Panc1 (cell line): Measurements from ENCODE around the gene CCM2. TPM values are rescaled to one million over a fixed set of nuclear protein-coding genes. Genes with fewer than 3 reads are reported as not detected.
A peak's percentile ranks its signal among the peaks of the same experiment; 100 is the strongest.

Experiments used
- ATAC-seq: fragments of 200-7000 bp; cut with Tn5 transposase; 2 replicates; pipeline ENCODE4 v1.9.1; 2020; ENCODE audit warnings: mild to moderate bottlenecking, moderate library complexity
- BruUV-seq: library from RNA; stranded (reverse); fragments of 400-500 nt; replicated peaks from 2 replicates; lab custom pipeline; 2021; lab: Mats Ljungman, UMichigan
- CTCF ChIA-PET: fragments of 300-600 bp; sonication (Branson Sonifier 250); formaldehyde crosslinking; loops from one replicate; lab custom pipeline; 2022; ENCODE audit warnings: antibody characterized with exemption; lab: Charles Lee
- POLR2A ChIA-PET: fragments of 300-600 bp; sonication (Branson Sonifier 250); formaldehyde crosslinking; loops from one replicate; lab custom pipeline; 2022; ENCODE audit warnings: antibody characterized with exemption; lab: Charles Lee
- DNase-seq: peaks from one replicate; pipeline ENCODE4 v3.0.0-alpha.2; 2010; ENCODE audit warnings: low read depth, low spot score
- H3K27ac ChIP-seq: 2 replicates; pipeline ENCODE4 v1.5.1; 2011; ENCODE audit warnings: mild to moderate bottlenecking, low read length, inconsistent platforms
- H3K27me3 ChIP-seq: fragments of 200-500 bp; sonication (Bioruptor generic); 2 replicates; pipeline ENCODE4 v1.6.0; 2014; ENCODE audit warnings: low read length, inconsistent platforms; ENCODE audit not compliant: control insufficient read depth, insufficient read depth
- H3K36me3 ChIP-seq: fragments of 200-500 bp; sonication (Bioruptor generic); 2 replicates; pipeline ENCODE4 v1.5.1; 2014; ENCODE audit warnings: inconsistent platforms, mild to moderate bottlenecking, low read length, moderate library complexity; ENCODE audit not compliant: control insufficient read depth, insufficient read depth
- H3K4me1 ChIP-seq: 2 replicates; pipeline ENCODE4 v1.5.1; 2011; ENCODE audit warnings: inconsistent platforms, mild to moderate bottlenecking, low read length, moderate library complexity; ENCODE audit not compliant: control insufficient read depth, insufficient read depth
- H3K4me3 ChIP-seq, 2 experiments: 2 replicates each; pipeline ENCODE4 v1.5.1; 2011 to 2012; ENCODE audit warnings: low read depth in 2 of 2, low read length in 2 of 2, mild to moderate bottlenecking in 2 of 2, inconsistent platforms in 1 of 2, moderate library complexity in 1 of 2
- H3K9me3 ChIP-seq: fragments of 200-500 bp; sonication (Bioruptor generic); 2 replicates; pipeline ENCODE4 v1.5.1; 2014; ENCODE audit warnings: low read depth, mild to moderate bottlenecking, inconsistent platforms, low read length, moderate library complexity; ENCODE audit not compliant: control insufficient read depth, insufficient read depth
- CTCF ChIP-seq: fragments of 450-650 bp; IDR thresholded peaks from 2 replicates; pipeline ENCODE4 v1.5.1; 2017; ENCODE audit warnings: mild to moderate bottlenecking
- POLR2AphosphoS5 ChIP-seq: IDR thresholded peaks from 2 replicates; pipeline ENCODE4 v1.6.1; 2012; ENCODE audit warnings: mild to moderate bottlenecking, low read depth, low read length, moderate library complexity
- REST ChIP-seq, 2 experiments: IDR thresholded peaks; 2 replicates each; pipeline ENCODE4 v1.6.1; 2011 to 2012; ENCODE audit warnings: low read depth in 2 of 2, control low read depth in 1 of 2, low read length in 1 of 2, mild to moderate bottlenecking in 1 of 2, moderate library complexity in 1 of 2; ENCODE audit not compliant: insufficient read depth in 1 of 2
- SIN3A ChIP-seq: IDR thresholded peaks from 2 replicates; pipeline ENCODE4 v1.6.1; 2012; ENCODE audit warnings: low read depth, mild to moderate bottlenecking, low read length, moderate library complexity, borderline replicate concordance; ENCODE audit not compliant: insufficient read depth
- TCF7L2 ChIP-seq: IDR thresholded peaks from 2 replicates; pipeline ENCODE4 v1.6.1; 2011; ENCODE audit warnings: mild to moderate bottlenecking, low read depth, low read length, inconsistent platforms
- in situ Hi-C: cut with HindIII; loops from 2 replicates; pipeline ENCODE4 v1.10.0; 2016; ENCODE audit warnings: low sequenced_read_pairs, low pct_unique_long_range_greater_than_20kb
- intact Hi-C: fragments of 100-400 bp; cut with micrococcal nuclease; formaldehyde crosslinking; loops from one replicate; pipeline ENCODE4 v1.10.0; 2022; ENCODE audit not compliant: unreplicated experiment
- total RNA-seq: library from RNA; stranded (reverse); gene quantifications from one replicate; pipeline ENCODE4 v1.2.1, GENCODE V29; 2021; ENCODE audit not compliant: unreplicated experiment

Gene CCM2
- total RNA-seq, 1 experiment from 2014 or later: 97.1 TPM

GRCh38 chr7:44987457-44987856, 12.5 kb upstream of the CCM2 start:
- H3K36me3 ChIP-seq: peaks cover 35% of the 10 kb centered on the region
- POLR2A ChIA-PET: interaction anchor here (0.7 kb wide), 1 partner anchor 108 kb away, joined by 5 read pairs; no protein-coding TSS in a partner anchor
- no peak for ATAC-seq
- no peak for DNase-seq
- in situ Hi-C loops: no loop called here
- peak overlapping the region; percentile 82 to 84 for H3K4me3 ChIP-seq
- no peaks in the 10 kb centered on the region for H3K27me3 ChIP-seq
- peak overlapping the region; percentile 96 for H3K27ac ChIP-seq
- H3K4me1 ChIP-seq: peaks cover 27% of the 10 kb centered on the region
- TF ChIP-seq TCF7L2 (no peak), REST (IDR thresholded peaks at IDR 0.05; ENCODE audit: insufficient read depth in 1 of 2, low read depth in 2 of 2, low read length in 1 of 2) (no peak), CTCF (no peak), POLR2AphosphoS5 (no peak), SIN3A (no peak)
- intact Hi-C loops: no loop called here
- H3K9me3 ChIP-seq: no peaks in the 10 kb centered on the region
- CTCF ChIA-PET: interaction anchor here (0.6 kb wide), 1 partner anchor 9 kb away, joined by 5 read pairs; no protein-coding TSS in a partner anchor
- no TSS peak for BruUV-seq

- H3K27me3 ChIP-seq: no peaks in the 10 kb centered on the region
- in situ Hi-C loops: no loop called here
- ChIA-PET POLR2A (interaction anchor here (0.7 kb wide), 1 partner anchor 107 kb away, joined by 5 read pairs; no protein-coding TSS in a partner anchor), CTCF (interaction anchor here (0.6 kb wide), 1 partner anchor 9 kb away, joined by 5 read pairs; no protein-coding TSS in a partner anchor)
- no TSS peak for BruUV-seq
- no peak for TF ChIP-seq REST (IDR thresholded peaks at IDR 0.05; ENCODE audit: insufficient read depth in 1 of 2, low read depth in 2 of 2, low read length in 1 of 2)
- TF ChIP-seq POLR2AphosphoS5: no peak
- TF ChIP-seq TCF7L2: no peak
- TF ChIP-seq CTCF: no peak
- no peak for TF ChIP-seq SIN3A
- ATAC-seq (no peak), DNase-seq (no peak)
- H3K4me1 ChIP-seq: peaks cover 27% of the 10 kb centered on the region
- no peak overlapping the region for H3K4me3 ChIP-seq
- H3K27ac ChIP-seq: peak overlapping the region; percentile 96; the same call in 1 of the 2 replicates
- no peaks in the 10 kb centered on the region for H3K9me3 ChIP-seq
- intact Hi-C loops: no loop called here
- peaks cover 30% of the 10 kb centered on the region for H3K36me3 ChIP-seq
These were observed 12.0 kb upstream of the CCM2 start for GRCh38 chr7:44987996-44988395.
